GM19035 (cell line): ENCODE measurements around the gene KRTAP9-3.
"Not testable (repeated sequence)": the region's sequence is repeated elsewhere in the genome, so short reads cannot be mapped to it uniquely, and the experiment has no call there.

Experiments
- ATAC-seq: cut with Tn5 transposase; IDR thresholded peaks from one replicate; pipeline ENCODE4 v1.9.1; 2021; ENCODE audit not compliant: unreplicated experiment

KRTAP9-3 gene, protein sequence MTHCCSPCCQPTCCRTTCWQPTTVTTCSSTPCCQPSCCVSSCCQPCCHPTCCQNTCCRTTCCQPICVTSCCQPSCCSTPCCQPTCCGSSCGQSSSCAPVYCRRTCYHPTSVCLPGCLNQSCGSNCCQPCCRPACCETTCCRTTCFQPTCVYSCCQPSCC

DNA sequence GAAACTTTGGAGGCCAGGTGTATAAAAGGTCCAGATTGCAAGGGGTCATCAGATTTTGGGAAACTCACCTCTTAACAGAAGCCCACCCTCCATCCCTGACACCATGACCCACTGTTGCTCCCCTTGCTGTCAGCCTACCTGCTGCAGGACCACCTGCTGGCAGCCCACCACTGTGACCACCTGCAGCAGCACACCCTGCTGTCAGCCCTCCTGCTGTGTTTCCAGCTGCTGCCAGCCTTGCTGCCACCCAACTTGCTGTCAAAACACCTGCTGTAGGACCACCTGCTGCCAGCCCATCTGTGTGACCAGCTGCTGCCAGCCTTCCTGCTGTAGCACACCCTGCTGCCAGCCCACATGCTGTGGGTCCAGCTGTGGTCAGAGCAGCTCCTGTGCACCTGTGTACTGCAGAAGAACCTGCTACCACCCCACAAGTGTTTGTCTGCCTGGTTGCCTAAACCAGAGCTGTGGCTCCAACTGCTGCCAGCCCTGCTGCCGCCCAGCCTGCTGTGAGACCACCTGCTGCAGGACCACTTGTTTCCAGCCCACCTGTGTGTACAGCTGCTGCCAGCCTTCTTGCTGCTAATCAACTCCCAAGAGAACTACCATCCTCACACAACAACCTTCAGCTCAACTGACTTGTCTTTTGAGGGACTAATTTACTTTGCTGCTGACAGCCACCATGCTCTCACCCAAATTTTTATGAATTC lies at the start of gene KRTAP9-3:
TSS of gene KRTAP9-3 (plus strand) at position 51 of the 707 bp plus-strand sequence. CDS start at position 104, 53 bp downstream.
- ATAC-seq = not testable (repeated sequence)

GRCh38 chr17:41184480-41184961 lies 47.7 kb upstream of the KRTAP9-3 start, which contains the start of gene KRTAP4-1:
TSS of gene KRTAP4-1 (minus strand) at chr17:41184911. CDS start at chr17:41184854, 57 bp downstream.
- no peak for ATAC-seq

GRCh38 chr17:41185001-41185400 lies 47.2 kb upstream of the KRTAP9-3 start:
- no peak for ATAC-seq

- no peak for ATAC-seq
Observed at GRCh38 chr17:41186872-41187271, 45.4 kb upstream of the KRTAP9-3 start.

- not testable (repeated sequence) for ATAC-seq
Observed at GRCh38 chr17:41189837-41190318, 42.4 kb upstream of the KRTAP9-3 start, which contains the start of gene KRTAP9-1. TSS of gene KRTAP9-1 (plus strand) at chr17:41189887. CDS start at chr17:41189887, 0 bp downstream.

DNA sequence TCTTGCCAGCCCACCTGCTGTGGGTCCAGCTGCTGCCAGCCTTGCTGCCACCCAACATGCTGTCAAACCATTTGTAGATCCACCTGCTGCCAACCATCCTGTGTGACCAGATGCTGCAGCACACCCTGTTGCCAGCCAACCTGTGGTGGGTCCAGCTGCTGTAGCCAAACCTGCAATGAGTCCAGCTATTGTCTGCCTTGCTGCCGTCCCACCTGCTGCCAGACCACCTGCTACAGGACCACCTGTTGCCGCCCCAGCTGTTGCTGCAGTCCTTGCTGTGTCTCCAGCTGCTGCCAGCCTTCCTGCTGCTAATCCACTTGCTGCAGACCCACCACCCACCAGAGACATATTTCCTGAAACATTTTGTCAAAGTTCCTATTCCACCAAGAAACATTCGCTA lies 41.9 kb upstream of the KRTAP9-3 start:
- no peak for ATAC-seq

DNA sequence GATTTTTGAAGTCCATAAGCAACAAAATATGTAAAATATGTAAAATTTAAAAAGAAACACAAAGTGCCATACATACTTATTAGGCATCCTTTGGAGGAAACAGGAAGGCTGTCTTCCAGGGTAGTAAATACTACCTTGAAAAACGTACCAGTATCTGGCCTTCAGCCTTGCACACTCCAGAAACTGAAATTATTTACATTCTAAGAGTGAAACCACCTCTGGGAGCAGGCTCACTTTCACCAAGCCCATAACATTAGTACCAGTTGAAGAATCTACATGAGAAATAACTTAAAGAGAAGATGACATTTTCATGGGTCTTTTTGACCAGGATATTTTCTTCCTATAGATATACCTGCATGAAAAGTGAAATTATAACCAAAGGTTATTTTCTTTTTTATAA lies 36.2 kb upstream of the KRTAP9-3 start:
- ATAC-seq = no peak

DNA sequence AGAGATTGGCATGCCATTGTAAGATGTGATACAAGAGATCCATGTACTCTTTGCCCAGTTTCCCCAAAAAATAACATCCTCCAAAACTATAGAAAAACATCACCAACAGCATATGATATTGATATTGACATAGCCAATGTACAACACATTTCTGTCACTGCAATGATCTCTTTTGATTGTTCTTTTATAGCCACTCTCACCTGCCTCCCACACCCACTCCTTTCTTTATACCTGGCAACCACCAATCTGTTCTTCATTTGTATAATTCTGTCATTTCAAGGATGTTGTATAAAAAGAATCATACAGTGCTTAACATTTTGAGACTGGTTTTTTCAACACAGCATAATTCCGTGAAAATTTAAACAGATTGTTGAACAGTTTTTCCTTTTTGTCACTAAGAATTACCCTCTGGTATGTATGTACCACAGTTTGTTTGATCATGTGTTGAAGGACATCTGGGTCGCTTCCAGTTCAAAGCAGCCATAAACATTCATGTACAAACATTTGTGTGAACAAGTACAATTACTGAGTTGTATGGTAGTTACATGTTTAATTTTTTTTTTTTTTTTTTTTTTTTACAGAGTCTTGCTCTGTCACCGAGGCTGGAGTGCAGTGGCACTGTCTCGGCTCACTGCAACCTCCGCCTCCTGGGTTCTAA lies 32.7 kb upstream of the KRTAP9-3 start:
- ATAC-seq = no peak

DNA sequence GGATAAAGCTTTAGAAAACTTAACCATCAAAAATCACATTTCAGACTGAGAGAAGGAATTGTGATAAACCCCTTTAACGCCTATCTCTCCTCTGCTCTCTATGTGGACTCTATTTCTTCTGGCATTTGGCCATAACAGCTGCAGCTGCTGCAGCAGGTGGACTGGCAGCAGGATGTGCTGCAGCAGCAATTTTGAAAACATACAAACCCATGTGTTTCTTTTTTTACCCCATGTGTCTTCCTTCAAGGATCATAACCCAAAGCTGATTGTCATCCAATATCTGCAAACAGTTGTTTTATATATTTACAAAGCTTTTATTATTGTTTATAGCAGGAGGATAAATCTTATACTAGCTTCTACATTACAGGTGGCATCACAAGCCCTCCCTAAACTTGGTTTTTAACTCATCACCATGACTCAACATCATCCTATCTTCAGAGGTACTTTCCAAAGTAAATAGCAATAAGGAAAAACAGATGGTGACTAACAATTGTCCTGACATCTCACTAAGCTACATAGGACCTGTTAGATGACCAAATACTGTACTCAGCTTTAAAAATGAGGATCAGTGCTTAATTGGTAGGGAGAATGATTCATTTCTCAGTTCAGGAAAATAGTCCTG lies 20.3 kb upstream of the KRTAP9-3 start:
- ATAC-seq = no peak

- ATAC-seq = no peak
Observed at GRCh38 chr17:41212524-41213169, 19.6 kb upstream of the KRTAP9-3 start.

- no peak for ATAC-seq
Observed at GRCh38 chr17:41215681-41216080, 16.6 kb upstream of the KRTAP9-3 start.

GRCh38 chr17:41223821-41224220 lies 8.4 kb upstream of the KRTAP9-3 start:
- no peak for ATAC-seq

DNA sequence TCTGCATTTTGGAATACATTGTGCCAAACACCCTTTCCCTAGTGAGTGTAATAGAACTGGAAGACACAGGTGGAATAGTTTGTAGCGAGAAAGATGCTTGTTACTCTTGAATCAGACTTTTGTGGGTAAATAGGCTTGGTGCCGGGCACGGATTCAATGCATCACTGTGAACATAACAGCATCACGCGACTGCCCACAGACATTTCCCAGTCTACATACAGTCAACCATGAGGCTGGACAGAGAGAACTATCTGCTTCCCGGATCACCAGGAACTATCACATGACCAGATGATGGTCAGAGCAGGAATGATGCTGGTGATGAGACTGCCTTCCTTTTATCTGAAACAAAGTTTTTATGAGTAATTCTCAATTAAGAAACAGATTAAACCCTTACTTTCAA lies 6.2 kb upstream of the KRTAP9-3 start:
- ATAC-seq = no peak

DNA sequence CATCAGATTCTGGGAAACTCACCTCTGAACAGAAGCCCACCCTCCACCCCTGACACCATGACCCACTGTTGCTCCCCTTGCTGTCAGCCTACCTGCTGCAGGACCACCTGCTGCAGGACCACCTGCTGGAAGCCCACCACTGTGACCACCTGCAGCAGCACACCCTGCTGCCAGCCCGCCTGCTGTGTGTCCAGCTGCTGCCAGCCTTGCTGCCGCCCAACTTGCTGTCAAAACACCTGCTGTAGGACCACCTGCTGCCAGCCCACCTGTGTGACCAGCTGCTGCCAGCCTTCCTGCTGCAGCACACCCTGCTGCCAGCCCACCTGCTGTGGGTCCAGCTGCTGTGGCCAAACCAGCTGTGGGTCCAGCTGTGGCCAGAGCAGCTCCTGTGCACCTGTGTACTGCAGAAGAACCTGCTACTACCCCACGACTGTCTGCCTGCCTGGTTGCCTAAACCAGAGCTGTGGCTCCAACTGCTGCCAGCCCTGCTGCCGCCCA lies 5.6 kb upstream of the KRTAP9-3 start, which contains the start of gene KRTAP9-2:
TSS of gene KRTAP9-2 (plus strand) at position 51 of the 498 bp plus-strand sequence. CDS start at position 58, 7 bp downstream.
- not testable (repeated sequence) for ATAC-seq

- ATAC-seq = no peak
Observed at GRCh38 chr17:41230094-41230493, 2.2 kb upstream of the KRTAP9-3 start.

- no peak for ATAC-seq
Observed at GRCh38 chr17:41231731-41232130, 518 bp upstream of the KRTAP9-3 start.

- not testable (repeated sequence) for ATAC-seq
Observed at GRCh38 chr17:41237116-41237515, 4.9 kb downstream of the KRTAP9-3 start.

DNA sequence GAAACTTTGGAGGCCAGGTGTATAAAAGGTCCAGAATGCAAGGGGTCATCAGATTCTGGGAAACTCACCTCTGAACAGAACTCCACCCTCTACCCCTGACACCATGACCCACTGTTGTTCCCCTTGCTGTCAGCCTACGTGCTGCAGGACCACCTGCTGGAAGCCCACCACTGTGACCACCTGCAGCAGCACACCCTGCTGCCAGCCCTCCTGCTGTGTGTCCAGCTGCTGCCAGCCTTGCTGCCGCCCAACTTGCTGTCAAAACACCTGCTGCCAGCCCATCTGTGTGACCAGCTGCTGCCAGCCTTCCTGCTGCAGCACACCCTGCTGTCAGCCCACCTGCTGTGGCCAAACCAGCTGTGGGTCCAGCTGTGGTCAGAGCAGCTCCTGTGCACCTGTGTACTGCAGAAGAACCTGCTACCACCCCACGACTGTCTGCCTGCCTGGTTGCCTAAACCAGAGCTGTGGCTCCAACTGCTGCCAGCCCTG lies 5.7 kb downstream of the KRTAP9-3 start, which contains the start of gene KRTAP9-8:
TSS of gene KRTAP9-8 (plus strand) at position 51 of the 489 bp plus-strand sequence. CDS start at position 104, 53 bp downstream.
- ATAC-seq = not testable (repeated sequence)

DNA sequence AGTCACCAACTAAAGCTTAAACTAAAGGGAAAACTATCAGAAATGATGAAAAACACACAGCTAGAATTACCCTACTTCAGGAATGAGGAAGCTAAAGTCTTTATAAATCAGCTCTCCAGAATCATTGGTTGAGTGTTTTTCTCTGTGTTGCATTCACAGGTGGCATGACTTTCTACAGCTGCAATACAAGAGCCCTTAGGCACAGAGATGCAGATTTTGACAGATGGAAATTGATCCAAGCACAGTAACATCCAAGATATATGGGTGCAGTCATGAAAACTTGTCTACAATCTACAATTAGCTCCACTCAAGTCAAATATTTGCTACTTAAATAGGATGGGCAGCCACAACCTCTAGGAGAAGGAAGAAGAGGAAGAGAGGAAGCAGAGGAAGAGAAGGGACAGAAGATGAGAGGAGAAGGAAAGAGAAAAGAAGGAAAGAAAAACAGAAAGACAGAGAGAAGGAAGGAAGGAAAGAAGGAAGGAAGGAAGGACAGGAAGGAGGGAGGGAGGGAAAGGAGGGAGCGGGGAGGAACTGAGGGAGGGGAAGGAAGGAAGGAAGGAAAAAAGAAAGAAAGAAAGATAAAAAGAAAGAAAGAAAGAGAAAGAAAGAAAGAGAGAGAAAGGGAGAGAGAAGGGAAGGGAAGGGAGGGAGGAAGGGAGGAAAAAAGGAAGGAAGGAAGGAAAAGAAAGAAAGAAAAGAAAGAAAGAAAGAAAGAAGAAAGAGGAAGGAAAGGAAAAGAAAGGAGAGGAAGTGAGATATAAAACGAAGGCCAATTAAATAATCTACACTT lies 14.9 kb downstream of the KRTAP9-3 start:
- not testable (repeated sequence) for ATAC-seq
